Measurements from ENCODE around the gene KRT73.
"Not testable (repeated sequence)": the region's sequence is repeated elsewhere in the genome, so short reads cannot be mapped to it uniquely, and the experiment has no call there.

KRT73 gene

GRCh38 chr12:52600475-52600874 lies 17.9 kb downstream of the KRT73 start:
- DNase-seq (ENCODE audit: low read depth in 2 of 2): no peak

GRCh38 chr12:52600071-52600470 lies 18.3 kb downstream of the KRT73 start:
- no peak for DNase-seq (ENCODE audit: low read depth in 2 of 2)

GRCh38 chr12:52598966-52599365 lies 19.4 kb downstream of the KRT73 start:
- no peak for DNase-seq (ENCODE audit: low read depth in 2 of 2)

DNA sequence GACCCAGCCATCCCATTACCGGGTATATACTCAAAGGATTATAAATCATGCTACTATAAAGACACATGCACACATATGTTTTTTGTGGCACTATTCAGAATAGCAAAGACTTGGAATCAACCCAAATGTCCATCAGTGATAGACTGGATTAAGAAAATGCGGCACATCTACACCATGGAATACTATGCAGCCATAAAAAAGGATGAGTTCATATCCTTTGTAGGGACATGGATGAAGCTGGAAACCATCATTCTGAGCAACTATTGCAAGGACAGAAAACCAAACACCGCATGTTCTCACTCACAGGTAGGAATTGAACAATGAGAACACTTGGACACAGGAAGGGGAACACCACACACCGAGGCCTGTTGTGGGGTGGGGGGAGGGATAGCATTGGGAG lies 24.1 kb downstream of the KRT73 start:
- not testable (repeated sequence) for DNase-seq (ENCODE audit: low read depth in 2 of 2)

GRCh38 chr12:52591521-52591920 lies 26.8 kb downstream of the KRT73 start:
- no peak for DNase-seq (ENCODE audit: low read depth in 2 of 2)

DNA sequence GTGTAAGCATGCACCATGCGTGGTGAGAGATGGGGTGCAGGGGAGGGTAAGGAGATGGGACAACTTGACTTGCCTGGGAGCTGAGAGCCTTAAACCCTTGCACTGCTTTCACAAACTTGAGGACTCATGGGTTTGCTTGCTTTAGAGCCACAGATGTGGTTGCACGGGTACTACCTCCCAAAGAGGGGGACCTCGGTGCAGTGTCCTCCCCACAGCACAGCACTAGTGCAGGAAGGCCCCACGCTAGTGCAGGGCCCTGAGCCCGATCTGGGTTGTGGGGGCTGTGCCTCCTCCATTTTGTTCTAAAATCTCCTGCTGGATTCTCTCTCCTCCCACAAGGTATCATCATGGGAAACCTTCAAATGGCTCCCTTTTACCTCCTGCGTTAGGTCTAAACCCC lies 28.3 kb downstream of the KRT73 start:
- no peak for DNase-seq (ENCODE audit: low read depth in 2 of 2)

GRCh38 chr12:52587563-52587962 lies 30.8 kb downstream of the KRT73 start:
- DNase-seq (ENCODE audit: low read depth in 2 of 2): no peak

- DNase-seq (ENCODE audit: low read depth in 2 of 2): peak in 1 of 2 donors; percentile 35
Measured at GRCh38 chr12:52585946-52586345, 32.4 kb downstream of the KRT73 start.

- DNase-seq (ENCODE audit: low read depth in 2 of 2): no peak
Measured at GRCh38 chr12:52585066-52585465, 33.3 kb downstream of the KRT73 start.

DNA sequence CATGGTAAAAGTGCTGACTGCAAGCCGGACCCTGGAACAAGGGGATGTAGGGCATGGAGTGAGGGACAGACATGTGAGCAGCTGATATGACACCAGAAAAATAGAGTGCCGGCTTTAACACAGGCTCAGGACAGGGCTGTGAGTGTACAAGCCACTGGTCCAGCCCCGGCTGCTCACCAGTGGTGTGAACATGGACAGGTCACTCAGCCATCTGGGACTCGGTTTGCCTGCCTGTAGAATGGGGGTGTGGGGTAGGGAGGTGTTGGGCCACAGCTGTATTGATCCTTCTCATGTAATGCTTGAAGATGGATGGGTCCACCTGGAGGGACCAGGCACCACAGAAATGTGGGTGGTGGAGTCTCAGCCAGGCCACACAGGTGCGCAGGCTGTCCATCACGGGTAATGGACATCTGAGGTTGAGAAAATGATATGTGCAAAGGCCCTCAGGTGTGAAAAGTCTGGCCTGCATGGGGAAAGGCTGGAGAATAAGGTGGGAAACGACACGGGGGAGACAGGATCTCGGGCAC lies 34.1 kb downstream of the KRT73 start:
- DNase-seq (ENCODE audit: low read depth in 2 of 2): no peak

GRCh38 chr12:52582971-52583456 lies 35.3 kb downstream of the KRT73 start:
- peak; percentile 31 to 39 for DNase-seq (ENCODE audit: low read depth in 2 of 2)

DNA sequence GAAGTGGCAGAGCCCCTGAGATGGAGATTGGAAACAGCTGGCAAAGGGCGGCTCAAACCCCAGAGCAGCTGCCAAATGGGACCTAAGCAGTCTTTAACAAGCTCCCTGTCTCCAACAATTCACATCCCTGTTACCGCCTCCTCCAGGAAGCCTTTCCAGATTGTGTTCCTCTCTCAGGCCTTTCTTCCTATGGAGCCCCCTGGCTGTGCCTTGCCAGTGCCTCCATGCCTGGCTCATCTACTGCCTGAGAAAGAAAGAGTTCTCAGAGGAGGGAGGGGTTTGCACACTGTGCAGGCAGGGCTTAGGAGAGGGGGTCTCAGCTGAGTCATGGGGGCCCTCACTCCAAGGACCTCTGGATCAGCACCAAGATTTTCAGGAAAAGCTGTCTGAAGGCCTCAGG lies 35.9 kb downstream of the KRT73 start:
- DNase-seq (ENCODE audit: low read depth in 2 of 2): no peak

- DNase-seq (ENCODE audit: low read depth in 2 of 2): no peak
Measured at GRCh38 chr12:52581481-52581880, 36.9 kb downstream of the KRT73 start.

- DNase-seq (ENCODE audit: low read depth in 2 of 2): no peak
Measured at GRCh38 chr12:52581066-52581465, 37.3 kb downstream of the KRT73 start.

DNA sequence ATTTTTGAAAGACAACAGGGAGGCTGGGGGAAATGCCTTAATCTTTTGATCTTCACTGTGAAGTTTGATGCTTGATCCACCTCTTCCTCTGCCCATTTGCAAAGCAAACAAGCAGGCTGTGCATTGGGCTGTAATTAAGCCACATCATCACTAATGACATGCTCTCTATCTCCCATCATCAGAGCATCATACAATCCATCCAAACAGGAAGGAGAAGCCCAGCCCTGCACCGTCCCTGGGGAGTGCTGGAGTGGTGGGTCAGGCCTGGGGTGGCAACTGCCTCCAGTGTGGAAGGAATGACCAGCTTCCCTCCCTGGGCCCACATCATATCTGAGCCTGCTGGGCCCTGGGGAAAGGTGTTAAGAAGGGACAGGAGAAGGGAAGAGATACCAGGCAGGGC lies 37.9 kb downstream of the KRT73 start:
- DNase-seq (ENCODE audit: low read depth in 2 of 2): no peak

DNA sequence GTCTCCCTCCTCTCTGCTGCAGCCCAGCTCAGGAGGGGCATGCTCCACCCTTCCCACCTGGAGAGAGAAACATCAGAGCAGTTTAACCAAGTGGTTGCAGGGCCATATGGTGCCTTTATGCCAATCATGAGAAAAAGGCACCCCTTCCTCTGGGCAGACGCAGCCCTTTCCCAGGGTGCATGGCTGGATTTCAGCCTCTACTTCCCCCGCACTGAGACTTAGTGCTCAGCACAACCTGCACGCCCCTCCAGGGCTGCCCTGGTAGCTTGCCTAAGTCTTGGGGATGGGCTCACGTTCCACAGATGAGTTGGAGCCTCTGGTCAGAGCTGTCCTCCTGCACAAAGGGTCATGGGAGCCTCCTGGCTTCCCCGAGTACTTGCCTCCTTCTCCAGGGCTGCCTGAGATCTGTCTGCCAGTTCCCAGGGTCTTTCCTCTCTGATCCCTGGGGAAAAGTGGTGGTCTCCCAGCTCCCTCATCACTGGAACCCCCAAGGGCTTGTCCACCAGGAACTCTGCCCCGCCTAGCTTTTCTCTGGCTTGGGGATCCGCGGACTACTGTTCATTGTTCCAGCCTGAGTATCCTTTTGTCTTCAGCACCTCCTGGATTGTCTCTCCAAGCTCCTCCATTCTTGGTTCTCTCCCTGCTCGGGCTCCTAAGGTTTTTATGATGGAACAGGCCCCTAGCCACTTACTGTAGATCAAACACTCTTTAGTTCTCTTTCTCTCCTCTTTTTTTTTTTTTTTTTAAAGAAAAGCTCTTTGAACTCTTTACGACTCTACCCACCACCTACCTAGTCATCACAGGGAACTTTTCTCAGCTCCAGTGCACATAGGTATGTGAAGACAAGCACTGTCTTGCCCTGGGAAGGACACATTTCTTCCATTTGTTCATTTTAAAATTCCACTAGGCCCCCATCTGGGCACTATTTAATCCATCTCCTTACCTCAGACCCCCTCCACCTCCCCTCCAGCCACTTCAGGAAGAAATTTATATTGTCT lies 38.6 kb downstream of the KRT73 start:
- DNase-seq (ENCODE audit: low read depth in 2 of 2): no peak

DNA sequence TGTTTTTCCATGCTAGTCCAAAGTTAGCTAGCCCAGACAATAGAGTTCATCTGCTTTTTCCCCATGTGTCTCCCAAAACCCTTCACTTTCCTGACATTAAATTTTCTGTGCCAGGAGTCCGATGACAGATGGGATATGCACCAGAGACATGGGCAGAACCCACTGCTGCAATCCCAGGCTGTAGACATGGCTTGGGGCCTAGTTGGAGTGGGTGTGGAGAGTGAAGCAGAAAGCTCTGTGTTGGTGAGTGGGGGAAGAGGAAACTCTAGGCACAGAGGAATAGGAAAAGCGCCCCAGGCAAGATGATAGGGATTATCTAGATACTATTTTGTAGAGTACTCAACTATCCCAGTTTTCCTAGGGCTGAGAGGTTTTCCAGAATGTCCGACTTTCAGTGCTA lies 39.9 kb downstream of the KRT73 start:
- no peak for DNase-seq (ENCODE audit: low read depth in 2 of 2)

- DNase-seq (ENCODE audit: low read depth in 2 of 2): no peak
Measured at GRCh38 chr12:52577316-52577715, 41.0 kb downstream of the KRT73 start.

DNA sequence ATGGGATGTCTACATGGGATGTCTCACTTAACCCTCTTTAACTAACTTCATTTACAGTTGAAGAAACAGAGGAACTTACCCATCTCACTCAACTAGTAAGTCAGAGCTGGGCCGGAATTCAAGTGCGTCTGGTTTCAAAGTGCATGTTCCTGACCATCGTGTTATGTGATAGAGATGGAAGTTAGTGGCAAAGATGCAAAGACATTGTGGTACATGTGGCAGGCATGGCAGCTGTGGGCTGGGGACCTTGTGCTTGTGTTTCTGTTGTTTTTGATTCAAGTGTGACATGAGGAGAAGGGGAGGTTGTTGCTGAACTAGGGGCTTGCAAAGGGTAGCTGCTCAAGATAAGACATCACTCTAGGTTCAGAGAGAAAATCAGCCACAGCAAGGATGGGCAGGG lies 42.4 kb downstream of the KRT73 start:
- DNase-seq (ENCODE audit: low read depth in 2 of 2): no peak

GRCh38 chr12:52575256-52575655 lies 43.1 kb downstream of the KRT73 start:
- no peak for DNase-seq (ENCODE audit: low read depth in 2 of 2)

DNA sequence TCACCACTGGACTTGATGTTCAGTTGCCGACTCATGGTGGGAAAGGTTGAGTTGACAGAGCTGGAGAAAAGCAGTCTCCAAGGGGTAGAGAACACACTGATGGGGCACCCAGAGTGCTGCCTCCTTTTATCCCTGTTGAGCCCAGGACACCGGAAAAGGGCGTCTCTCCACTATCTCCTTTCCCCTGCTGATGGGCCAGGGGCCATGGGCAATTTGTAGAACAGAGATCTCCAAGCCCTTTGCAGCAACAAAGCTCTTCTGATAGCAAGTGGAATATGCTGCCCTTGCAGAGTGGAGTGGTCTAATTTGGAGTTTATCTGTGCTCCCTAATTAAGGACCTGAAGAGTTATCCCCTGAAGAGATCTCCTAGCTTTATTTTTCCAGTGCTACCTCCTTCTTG lies 44.6 kb downstream of the KRT73 start, which contains the start of gene KRT74:
Gene KRT74, minus strand, starts transcription at position 101 of the 400 bp plus-strand sequence. Its CDS starts 66 bp downstream, at position 35.
- DNase-seq (ENCODE audit: low read depth in 2 of 2): no peak

GRCh38 chr12:52573306-52573705 lies 45.1 kb downstream of the KRT73 start:
- DNase-seq (ENCODE audit: low read depth in 2 of 2): no peak

DNA sequence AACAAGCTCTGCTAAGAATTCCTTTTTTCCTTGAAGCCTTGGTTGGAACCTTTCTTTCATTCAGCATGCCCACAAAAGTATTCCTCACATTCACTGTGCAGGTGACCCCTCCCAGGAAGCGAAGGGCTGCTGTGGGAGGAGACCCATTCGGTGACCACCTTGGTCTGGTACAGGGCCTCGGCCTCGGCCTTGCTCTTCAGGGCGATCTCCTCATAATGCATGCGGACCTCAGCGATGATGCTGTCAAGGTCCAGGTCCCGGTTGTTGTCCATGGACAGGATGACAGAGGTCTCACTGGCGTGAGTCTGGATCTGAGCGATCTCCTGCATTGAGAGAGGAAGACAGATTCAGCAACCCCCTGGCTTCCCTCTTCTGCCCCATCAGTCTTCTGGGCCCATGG lies 47.8 kb downstream of the KRT73 start:
- DNase-seq (ENCODE audit: low read depth in 2 of 2): no peak

Data from stimulated activated CD4-positive, alpha-beta T cell treated with anti-CD3 and anti-CD28 coated beads, Interleukin-1b, Interleukin-23, amount 100 ng/mL, for 1 hour (primary cell).